K562 (cell line): ENCODE measurements around the gene SLC44A5. TPM values are rescaled to one million over a fixed set of nuclear protein-coding genes. Genes with fewer than 3 reads are reported as not detected.
A peak's percentile ranks its signal among the peaks of the same experiment; 100 is the strongest.

ENCODE experiments used
- BHLHE40 ChIP-seq: IDR thresholded peaks from 2 replicates; pipeline ENCODE4 v1.6.1; 2011; ENCODE audit warnings: low read length, improper control_type of control experiment
- BMI1 ChIP-seq: fragments of 150-350 bp; IDR thresholded peaks from 2 replicates; pipeline ENCODE4 v1.6.1; 2014; ENCODE audit warnings: low read length
- CAMTA2 ChIP-seq: fragments of 250-450 bp; sonication (Bioruptor Pico); conservative IDR thresholded peaks from 2 replicates; pipeline ENCODE4 v1.5.1; 2022
- FOSL1 ChIP-seq: fragments of 200-800 bp; sonication (Bioruptor generic); conservative IDR thresholded peaks from 2 replicates; pipeline ENCODE4 v1.6.1; 2016; ENCODE audit warnings: missing genetic modification characterization, missing compliant biosample characterization
- GABPB1 ChIP-seq: sonication (generic); formaldehyde crosslinking; IDR thresholded peaks from 2 replicates; pipeline ENCODE4 v1.8.0; 2022; ENCODE audit warnings: mild to moderate bottlenecking, missing genetic modification reagents
- GTF2A2 ChIP-seq: IDR thresholded peaks from 2 replicates; pipeline ENCODE4 v1.6.1; 2016; ENCODE audit warnings: mild to moderate bottlenecking, missing genetic modification characterization, missing compliant biosample characterization
- NR2C2 ChIP-seq, 2 experiments: fragments of 200-800 bp in 1 of 2; sonication (Bioruptor generic) in 1 of 2; sonication (generic) in 1 of 2; formaldehyde crosslinking in 1 of 2; IDR thresholded peaks; 2 replicates each; pipeline versions ENCODE4 v1.6.1 to v1.8.0; 2016 to 2022; ENCODE audit warnings: mild to moderate bottlenecking in 1 of 2, missing compliant biosample characterization in 1 of 2, missing genetic modification characterization in 1 of 2, missing genetic modification reagents in 1 of 2
- PHF20 ChIP-seq: fragments of 450-650 bp; IDR thresholded peaks from 2 replicates; pipeline ENCODE4 v1.6.1; 2018; ENCODE audit not compliant: partially characterized antibody
- POLR3A ChIP-seq: IDR thresholded peaks from 2 replicates; pipeline ENCODE4 v1.6.1; 2011; ENCODE audit warnings: borderline replicate concordance, mild to moderate bottlenecking, moderate library complexity; ENCODE audit not compliant: insufficient read length, insufficient read depth; ENCODE audit errors: extremely low read depth
- RB1 ChIP-seq: fragments of 450-650 bp; IDR thresholded peaks from 2 replicates; pipeline ENCODE4 v1.6.1; 2017; ENCODE audit warnings: low read depth, mild to moderate bottlenecking
- SMARCA4 ChIP-seq: fragments of 450-650 bp; IDR thresholded peaks from 2 replicates; pipeline ENCODE4 v1.6.1; 2016
- WHSC1 ChIP-seq: IDR thresholded peaks from one replicate; pipeline ENCODE4 v1.6.1; 2012; ENCODE audit warnings: low read length, control low read depth, inconsistent platforms
- ZNF354B ChIP-seq: fragments of 250-450 bp; sonication (Bioruptor Pico); IDR thresholded peaks from 2 replicates; pipeline ENCODE4 v1.4.0; 2020
- ZZZ3 ChIP-seq: fragments of 450-650 bp; IDR thresholded peaks from 2 replicates; pipeline ENCODE4 v1.6.1; 2016; ENCODE audit warnings: antibody characterized with exemption, mild to moderate bottlenecking, moderate library complexity
- polyA plus RNA-seq, 8 experiments: library from polyadenylated mRNA; depleted of rRNA in 4 of 8; stranded (reverse) in 5 of 8; unstranded in 3 of 8; fragments of >200 nt; fragmentation: Nextera tagmentation in 2 of 8; fragmentation: Illumina TruSeq in 1 of 8; extraction: Ambion mirVana in 2 of 8; extraction: Trizol in 1 of 8; gene quantifications; 2 replicates each; pipeline versions ENCODE4 v1.2.1 to v1.2.3, GENCODE V29; 2011 to 2014; ENCODE audit warnings: inconsistent platforms in 1 of 8, missing spikeins in 1 of 8
- total RNA-seq, 7 experiments: library from RNA; depleted of rRNA in 6 of 7; stranded (reverse); fragments of >200 nt in 6 of 7; fragmentation: Illumina TruSeq in 2 of 7; extraction: Trizol in 2 of 7; gene quantifications; 2 replicates each; pipeline versions ENCODE4 v1.2.1 to v1.2.3, GENCODE V29; 2011 to 2021; ENCODE audit warnings: low replicate concordance in 1 of 7
- TF ChIP-seq, protein P1 (sequence below): fragments of 250-450 bp; sonication (Bioruptor Pico); IDR thresholded peaks from 2 replicates; pipeline ENCODE4 v1.8.0; 2021; ENCODE audit warnings: mild to moderate bottlenecking, moderate library complexity
- TF ChIP-seq, protein P2 (sequence below): sonication (generic); formaldehyde crosslinking; IDR thresholded peaks from 2 replicates; pipeline ENCODE4 v1.8.0; 2022; ENCODE audit warnings: mild to moderate bottlenecking, missing genetic modification reagents

SLC44A5 gene
- total and polyA plus RNA-seq, 9 of the 15 experiments (the other 6 are each of a cell fraction or from before 2014, with no cell fraction given): 1.2 to 10.1 (median 3.2) TPM

GRCh38 chr1:75449998-75450397 lies 160.9 kb downstream of the SLC44A5 start (continued):
- TF ChIP-seq RB1 (no peak), FOSL1 (tag) (peak; percentile 93), GTF2A2 (tag) (no peak), NR2C2 (CRISPR knock-in tag; IDR thresholded peaks at IDR 0.05) (no peak), NR2C2 (tag; IDR thresholded peaks at IDR 0.05) (peak; percentile 60; the same call in 1 of the 2 replicates), SMARCA4 (peak; percentile 60; the same call in 1 of the 2 replicates), BMI1 (no peak), ZZZ3 (no peak), PHF20 (no peak), POLR3A (no peak), WHSC1 (no peak), BHLHE40 (peak; percentile 33; the same call in 1 of the 2 replicates), GABPB1 (CRISPR knock-in tag) (no peak), ZNF354B (no peak), CAMTA2 (CRISPR knock-in tag) (no peak)
- TF ChIP-seq, protein P1, sequence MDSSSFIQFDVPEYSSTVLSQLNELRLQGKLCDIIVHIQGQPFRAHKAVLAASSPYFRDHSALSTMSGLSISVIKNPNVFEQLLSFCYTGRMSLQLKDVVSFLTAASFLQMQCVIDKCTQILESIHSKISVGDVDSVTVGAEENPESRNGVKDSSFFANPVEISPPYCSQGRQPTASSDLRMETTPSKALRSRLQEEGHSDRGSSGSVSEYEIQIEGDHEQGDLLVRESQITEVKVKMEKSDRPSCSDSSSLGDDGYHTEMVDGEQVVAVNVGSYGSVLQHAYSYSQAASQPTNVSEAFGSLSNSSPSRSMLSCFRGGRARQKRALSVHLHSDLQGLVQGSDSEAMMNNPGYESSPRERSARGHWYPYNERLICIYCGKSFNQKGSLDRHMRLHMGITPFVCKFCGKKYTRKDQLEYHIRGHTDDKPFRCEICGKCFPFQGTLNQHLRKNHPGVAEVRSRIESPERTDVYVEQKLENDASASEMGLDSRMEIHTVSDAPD: no peak
- TF ChIP-seq, protein P2, sequence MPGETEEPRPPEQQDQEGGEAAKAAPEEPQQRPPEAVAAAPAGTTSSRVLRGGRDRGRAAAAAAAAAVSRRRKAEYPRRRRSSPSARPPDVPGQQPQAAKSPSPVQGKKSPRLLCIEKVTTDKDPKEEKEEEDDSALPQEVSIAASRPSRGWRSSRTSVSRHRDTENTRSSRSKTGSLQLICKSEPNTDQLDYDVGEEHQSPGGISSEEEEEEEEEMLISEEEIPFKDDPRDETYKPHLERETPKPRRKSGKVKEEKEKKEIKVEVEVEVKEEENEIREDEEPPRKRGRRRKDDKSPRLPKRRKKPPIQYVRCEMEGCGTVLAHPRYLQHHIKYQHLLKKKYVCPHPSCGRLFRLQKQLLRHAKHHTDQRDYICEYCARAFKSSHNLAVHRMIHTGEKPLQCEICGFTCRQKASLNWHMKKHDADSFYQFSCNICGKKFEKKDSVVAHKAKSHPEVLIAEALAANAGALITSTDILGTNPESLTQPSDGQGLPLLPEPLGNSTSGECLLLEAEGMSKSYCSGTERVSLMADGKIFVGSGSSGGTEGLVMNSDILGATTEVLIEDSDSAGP (CRISPR knock-in tag): no peak
- TF ChIP-seq, all 486 proteins: peak for 14
